Omental fat pad (tissue), 4 donors: ENCODE results near the gene XPNPEP2. TPM values are rescaled to one million over a fixed set of nuclear protein-coding genes. Genes with fewer than 3 reads are reported as not detected.
A peak's percentile ranks its signal among the peaks of the same experiment; 100 is the strongest.

Source experiments
- ATAC-seq: fragments of 150-250 bp; one replicate; pipeline ENCODE4 v1.9.1; 2016; ENCODE audit warnings: mild to moderate bottlenecking, moderate library complexity; ENCODE audit not compliant: low FRiP score
- DNase-seq: peaks from one replicate; pipeline ENCODE4 v3.0.0-alpha.2; 2019; ENCODE audit warnings: low spot score
- CTCF ChIP-seq, 3 donors: fragments of 450-650 bp; IDR thresholded peaks; one replicate each; pipeline ENCODE4 v1.5.1; 2016 to 2017; ENCODE audit warnings: antibody characterized with exemption in 3 of 3, mild to moderate bottlenecking in 3 of 3, moderate library complexity in 2 of 3
- total RNA-seq, 4 donors: library from RNA; depleted of rRNA; stranded (reverse); fragments of >200 nt; gene quantifications; one replicate each; pipeline ENCODE4 v1.1.0, GENCODE V29; 2016

Gene XPNPEP2
- total RNA-seq, 4 donors from 2014 or later: 2.4 to 7.8 (median 5.3) TPM

DNA sequence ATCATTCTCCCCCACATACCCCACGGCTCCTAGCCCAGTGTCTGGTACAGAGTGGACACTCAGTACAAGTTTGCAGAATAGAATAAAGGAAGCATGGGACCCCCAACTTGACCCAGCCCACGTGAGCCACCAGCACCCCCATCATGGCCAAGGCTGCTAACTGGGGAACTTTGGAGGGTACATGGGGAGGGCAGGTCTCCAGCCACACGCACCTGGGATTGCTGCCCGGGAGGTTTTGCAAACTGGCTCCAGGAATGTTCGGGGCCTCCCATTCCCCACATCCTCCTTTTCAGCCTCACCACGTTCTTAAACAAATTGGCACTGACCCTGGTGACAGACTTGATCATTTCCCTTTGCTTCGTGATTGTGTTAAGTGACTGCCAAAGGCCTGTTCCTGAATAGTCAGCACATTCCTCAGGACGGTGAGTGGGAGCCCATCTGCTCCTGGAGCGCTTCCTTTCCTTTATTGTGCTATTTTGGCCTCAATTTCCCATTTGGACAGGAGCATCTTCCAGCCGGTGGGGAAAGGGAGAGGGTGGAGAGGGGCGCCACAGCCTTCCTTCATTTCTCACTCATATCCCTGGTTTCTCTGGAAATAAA is 18.7 kb upstream of the XPNPEP2 start:
- TF ChIP-seq CTCF (IDR thresholded peaks at IDR 0.05): no peak
- no peak for ATAC-seq
- DNase-seq: no peak

DNA sequence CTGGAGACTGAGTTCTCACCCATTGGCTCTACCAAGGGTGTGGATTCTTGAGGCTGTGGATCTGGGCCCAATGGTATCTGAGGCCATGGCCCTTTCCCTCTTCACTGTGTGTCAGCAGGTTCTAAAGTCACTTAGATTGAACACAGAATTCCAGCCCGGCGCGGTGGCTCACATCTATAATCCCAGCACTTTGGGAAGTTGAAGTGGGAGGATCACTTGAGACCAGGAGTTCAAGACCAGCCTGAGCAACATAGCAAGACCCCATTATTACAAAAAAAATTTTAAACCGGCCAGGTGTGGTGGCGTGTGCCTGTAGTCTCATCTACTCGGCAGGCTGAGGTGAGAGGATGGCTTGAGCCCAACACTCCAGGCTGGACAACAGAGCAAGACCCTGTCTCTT is 18.0 kb upstream of the XPNPEP2 start:
- no peak for TF ChIP-seq CTCF (IDR thresholded peaks at IDR 0.05)
- ATAC-seq (no peak), DNase-seq (no peak)

DNA sequence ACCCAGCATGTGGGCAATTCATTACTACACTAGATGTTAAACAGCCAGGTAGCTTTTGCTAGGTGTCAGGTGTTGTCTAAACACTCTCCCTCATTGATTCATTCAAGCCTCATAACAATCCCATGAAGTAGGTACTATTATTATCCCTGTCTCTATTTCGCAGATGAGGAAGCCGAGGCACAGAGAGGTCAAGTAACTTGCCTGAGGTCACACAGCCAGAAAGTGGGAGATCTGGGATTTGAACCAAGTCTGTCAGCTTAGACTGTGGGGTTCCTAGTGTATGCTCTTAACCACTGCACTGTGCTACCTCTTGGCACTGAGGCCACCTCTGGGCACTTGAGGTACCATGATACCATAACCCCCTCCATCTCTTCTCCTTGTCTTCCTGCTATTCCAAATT is 17.4 kb upstream of the XPNPEP2 start:
- DNase-seq (no peak), ATAC-seq (no peak)
- TF ChIP-seq CTCF (IDR thresholded peaks at IDR 0.05): no peak

- ATAC-seq (no peak), DNase-seq (no peak)
- no peak for TF ChIP-seq CTCF (IDR thresholded peaks at IDR 0.05)
Measured at GRCh38 chrX:129721870-129722269, 16.9 kb upstream of the XPNPEP2 start.

GRCh38 chrX:129723511-129723910 is 15.3 kb upstream of the XPNPEP2 start:
- no peak for ATAC-seq
- no peak for DNase-seq
- no peak for TF ChIP-seq CTCF (IDR thresholded peaks at IDR 0.05)

DNA sequence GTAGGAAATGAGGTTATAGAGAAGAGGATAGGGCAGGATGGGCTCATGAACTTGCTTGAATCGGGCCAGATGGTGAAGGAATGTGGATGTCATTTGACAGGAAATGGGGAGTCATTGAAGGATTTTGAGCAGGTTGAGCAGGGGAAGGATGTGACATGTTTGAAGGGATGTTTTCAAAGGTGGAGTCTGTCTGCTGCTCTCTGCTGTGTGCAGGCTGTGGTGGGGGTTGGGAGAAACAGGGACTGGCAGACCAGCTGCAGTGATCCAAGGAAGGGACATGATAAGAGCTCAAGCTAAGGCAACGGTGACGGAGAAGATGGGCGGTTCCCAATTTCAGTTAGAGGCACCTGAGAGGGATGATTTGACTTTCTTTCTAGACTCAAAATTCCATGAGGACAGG is 14.0 kb upstream of the XPNPEP2 start:
- DNase-seq (no peak), ATAC-seq (no peak)
- TF ChIP-seq CTCF (IDR thresholded peaks at IDR 0.05): no peak

DNA sequence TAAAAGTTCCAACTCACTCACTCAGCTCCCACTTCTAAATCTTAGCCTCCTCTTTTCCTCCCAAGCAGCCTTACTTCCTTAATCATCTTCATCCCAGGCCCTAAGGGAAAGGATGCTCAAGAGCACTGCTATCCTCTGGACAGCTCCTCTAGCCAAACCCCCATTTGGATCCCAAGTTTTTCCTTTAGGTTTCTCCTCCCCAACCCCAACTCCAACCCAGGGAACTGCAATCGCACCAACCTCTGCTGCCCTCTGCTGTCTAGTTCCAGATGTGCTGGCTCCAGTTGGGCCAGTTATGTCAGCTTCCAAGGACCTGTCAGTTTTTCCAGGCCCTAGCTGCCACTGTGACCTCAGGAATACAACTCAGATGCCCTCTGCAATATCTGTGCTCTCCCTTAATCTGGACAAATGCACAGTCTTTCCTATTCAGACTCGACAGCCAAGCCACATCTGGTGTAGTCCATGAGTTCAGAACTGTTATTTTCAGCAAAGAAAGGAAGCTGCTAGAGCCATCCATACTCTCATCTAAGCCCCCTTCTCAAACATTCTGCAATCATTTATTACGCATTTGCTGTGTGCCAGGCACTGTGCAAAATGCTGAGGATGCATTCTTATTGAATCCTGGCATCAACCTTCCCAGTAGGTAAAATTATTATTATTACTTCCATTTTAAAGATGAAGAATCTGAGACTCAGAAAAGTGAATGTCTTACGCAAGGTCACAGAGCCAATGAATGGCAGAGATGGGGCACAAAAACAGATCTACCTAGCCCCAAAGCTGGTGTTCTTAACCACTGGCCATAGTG is 12.3 kb upstream of the XPNPEP2 start:
- DNase-seq (peak; percentile 60), ATAC-seq (peak; percentile 76)
- TF ChIP-seq CTCF (IDR thresholded peaks at IDR 0.05): peak in 2 of 3 donors; percentile 24 to 67
